Stomach (tissue), 4 donors: Measurements from ENCODE around the gene SUPT3H.

ENCODE experiments used
- CTCF ChIP-seq, 7 experiments: fragments of 450-650 bp in 4 of 7; fragments of 200-600 bp in 3 of 7; sonication (generic) in 3 of 7; IDR thresholded peaks; one replicate each; pipeline ENCODE4 v1.5.1; 2016 to 2019; ENCODE audit warnings: antibody characterized with exemption in 7 of 7, control low read depth in 2 of 7, mild to moderate bottlenecking in 1 of 7
- POLR2AphosphoS5 ChIP-seq, 3 donors: sonication (generic); formaldehyde crosslinking; IDR thresholded peaks; one replicate each; pipeline ENCODE4 v1.6.1; 2016; ENCODE audit warnings: antibody characterized with exemption in 3 of 3

- TF ChIP-seq CTCF (IDR thresholded peaks at IDR 0.05), result no peak
- TF ChIP-seq POLR2AphosphoS5 (IDR thresholded peaks at IDR 0.05), result no peak
These were observed 594.8 kb downstream of the SUPT3H start for GRCh38 chr6:44782892-44783291.
